Measurements from ENCODE around the gene RBFOX1.

RBFOX1 gene

DNA sequence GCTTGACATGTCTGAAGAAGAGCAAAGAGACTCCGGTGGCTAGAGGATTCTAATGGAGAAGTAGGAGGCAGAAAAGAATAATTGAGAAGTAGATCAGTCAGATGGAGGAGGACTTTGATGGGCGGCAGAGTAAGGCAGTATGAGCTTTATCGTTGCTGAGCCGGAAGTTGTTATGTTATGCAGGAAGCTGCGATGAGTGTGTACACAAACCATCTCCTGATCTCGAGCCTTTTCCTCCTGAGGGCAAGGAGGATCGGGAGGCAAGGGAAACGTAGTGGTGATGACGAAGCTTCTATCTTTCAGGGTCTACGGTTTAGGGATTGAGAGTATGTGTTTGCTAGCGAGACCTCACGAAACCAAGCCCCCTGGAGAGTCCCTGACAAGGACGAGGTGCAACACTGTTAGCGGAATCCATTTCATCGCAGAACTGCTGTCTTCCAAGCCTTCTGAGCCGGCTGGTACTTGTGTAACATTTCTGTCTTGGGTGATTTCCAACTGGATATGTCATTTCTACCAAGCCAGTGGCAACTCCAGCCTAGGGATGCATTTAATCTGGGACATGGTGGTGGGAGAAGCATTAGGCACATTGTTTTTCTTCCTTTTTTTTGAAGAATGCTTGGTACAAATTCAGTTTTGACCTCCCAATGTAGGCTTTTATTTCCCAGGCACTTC, 45.5 kb downstream of the RBFOX1 start:
- Histone ChIP-seq H3K4me3 (no peak overlapping the region), H3K27ac (no peak overlapping the region)
- TF ChIP-seq, protein P1, sequence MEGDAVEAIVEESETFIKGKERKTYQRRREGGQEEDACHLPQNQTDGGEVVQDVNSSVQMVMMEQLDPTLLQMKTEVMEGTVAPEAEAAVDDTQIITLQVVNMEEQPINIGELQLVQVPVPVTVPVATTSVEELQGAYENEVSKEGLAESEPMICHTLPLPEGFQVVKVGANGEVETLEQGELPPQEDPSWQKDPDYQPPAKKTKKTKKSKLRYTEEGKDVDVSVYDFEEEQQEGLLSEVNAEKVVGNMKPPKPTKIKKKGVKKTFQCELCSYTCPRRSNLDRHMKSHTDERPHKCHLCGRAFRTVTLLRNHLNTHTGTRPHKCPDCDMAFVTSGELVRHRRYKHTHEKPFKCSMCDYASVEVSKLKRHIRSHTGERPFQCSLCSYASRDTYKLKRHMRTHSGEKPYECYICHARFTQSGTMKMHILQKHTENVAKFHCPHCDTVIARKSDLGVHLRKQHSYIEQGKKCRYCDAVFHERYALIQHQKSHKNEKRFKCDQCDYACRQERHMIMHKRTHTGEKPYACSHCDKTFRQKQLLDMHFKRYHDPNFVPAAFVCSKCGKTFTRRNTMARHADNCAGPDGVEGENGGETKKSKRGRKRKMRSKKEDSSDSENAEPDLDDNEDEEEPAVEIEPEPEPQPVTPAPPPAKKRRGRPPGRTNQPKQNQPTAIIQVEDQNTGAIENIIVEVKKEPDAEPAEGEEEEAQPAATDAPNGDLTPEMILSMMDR (IDR thresholded peaks at IDR 0.05) = no peak
- DNase-seq (ENCODE audit: low spot score) = no peak

DNA sequence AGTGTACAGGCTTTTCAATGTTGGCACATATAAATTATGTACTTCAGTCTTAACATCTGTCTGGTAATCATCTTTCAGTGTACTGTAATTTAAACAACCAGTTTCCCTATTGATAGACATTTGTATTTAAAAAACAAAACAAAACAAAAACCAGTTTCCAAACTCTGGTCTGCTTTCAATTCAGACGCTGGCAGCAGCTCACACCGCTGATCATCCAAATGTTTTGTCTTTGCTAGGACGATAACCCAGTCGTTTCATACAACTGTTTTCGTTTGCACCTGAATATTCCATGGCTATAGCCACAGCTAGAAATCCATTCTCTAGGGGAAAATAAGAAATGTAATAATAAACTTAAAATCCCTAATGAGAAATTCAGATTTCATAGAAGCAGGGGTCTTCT, 47.8 kb downstream of the RBFOX1 start:
- no peak overlapping the region for H3K4me3 ChIP-seq
- H3K27ac ChIP-seq = no peak overlapping the region
- DNase-seq (ENCODE audit: low spot score) = no peak
- TF ChIP-seq, protein P1 (IDR thresholded peaks at IDR 0.05) = no peak

DNA sequence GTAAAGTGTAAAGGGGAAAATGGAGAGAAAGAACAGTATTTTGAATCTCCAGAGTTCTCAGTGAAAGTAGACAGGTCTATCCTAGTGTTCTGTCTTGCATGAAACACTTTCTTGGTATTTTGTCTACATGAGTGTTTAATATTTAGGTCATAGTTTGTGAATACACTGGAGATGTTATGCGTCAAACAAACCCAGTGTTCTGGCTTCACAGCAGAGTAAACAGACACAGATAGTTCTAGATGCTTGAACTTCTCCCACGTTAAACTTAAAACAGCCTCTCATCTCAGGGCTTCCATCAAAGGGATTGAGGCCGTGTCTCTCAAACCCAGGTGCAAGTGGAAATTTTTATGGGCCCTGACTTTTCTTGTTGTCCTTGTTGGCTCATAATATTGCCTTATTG, 48.3 kb downstream of the RBFOX1 start:
- H3K4me3 ChIP-seq = no peak overlapping the region
- DNase-seq (ENCODE audit: low spot score) = no peak
- TF ChIP-seq, protein P1 (IDR thresholded peaks at IDR 0.05) = no peak
- no peak overlapping the region for H3K27ac ChIP-seq

DNA sequence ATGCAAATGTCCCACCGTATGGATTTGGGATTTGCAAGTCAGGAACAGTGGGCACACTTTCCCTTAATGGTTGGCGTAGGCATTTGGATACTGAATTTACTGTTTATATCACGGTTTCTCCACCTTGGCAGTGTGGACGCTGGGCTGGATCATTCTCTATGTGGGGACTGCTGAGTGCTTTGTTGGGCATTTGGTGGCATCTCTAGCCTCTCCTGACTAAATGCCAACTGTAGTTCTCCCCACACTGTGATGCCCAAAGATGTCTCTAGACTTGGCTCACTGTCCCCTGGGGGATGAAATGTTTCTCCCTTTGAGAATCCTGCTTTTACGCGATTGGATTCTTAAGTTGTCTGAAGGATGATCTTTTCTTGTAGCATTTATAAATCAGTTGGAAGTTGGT, 49.0 kb downstream of the RBFOX1 start:
- TF ChIP-seq, protein P1 (IDR thresholded peaks at IDR 0.05) = no peak
- Histone ChIP-seq H3K27ac (no peak overlapping the region), H3K4me3 (no peak overlapping the region)
- no peak for DNase-seq (ENCODE audit: low spot score)

DNA sequence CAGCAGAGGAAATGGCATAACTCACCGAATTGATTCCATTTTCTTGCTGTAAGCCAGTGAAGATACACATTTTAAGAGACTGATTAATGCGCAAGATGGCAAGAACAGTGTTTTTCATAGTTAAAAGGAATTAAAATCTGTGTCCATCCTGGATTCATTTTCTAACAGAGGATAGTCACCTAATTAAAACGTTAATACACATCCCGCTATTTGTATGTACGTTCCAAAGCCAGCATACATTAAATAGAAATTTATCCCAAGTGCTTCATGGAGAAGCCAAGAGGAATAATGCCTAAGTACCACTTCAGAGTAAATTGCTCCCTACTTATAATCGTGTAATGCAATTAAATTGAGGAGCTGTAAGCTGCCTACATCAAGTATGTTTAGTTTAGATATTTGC, 49.9 kb downstream of the RBFOX1 start:
- TF ChIP-seq, protein P1 (IDR thresholded peaks at IDR 0.05) = no peak
- H3K27ac ChIP-seq = no peak overlapping the region
- no peak for DNase-seq (ENCODE audit: low spot score)
- no peak overlapping the region for H3K4me3 ChIP-seq

DNA sequence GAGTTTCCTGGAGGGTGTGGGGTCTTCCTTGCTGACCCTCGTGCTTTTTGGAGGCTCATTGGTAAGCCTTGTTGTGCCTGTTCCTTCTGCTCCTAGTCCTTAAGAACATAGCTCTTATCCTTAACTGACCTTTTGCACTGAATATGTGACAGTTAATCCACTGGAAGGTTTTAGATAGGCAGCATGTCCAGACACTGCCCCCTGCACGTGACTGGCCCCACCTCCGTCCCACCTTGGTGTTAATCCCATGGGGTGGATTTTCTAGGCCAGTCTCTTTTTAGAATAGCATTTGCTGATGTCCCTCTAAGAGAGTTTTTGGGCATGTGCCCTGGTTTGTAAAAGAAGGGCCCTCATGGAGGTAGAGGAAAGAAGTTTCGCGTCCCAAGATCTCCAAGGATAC, 58.3 kb downstream of the RBFOX1 start:
- no peak for DNase-seq (ENCODE audit: low spot score)
- Histone ChIP-seq H3K4me3 (no peak overlapping the region), H3K27ac (no peak overlapping the region)
- TF ChIP-seq, protein P1 (IDR thresholded peaks at IDR 0.05) = no peak

DNA sequence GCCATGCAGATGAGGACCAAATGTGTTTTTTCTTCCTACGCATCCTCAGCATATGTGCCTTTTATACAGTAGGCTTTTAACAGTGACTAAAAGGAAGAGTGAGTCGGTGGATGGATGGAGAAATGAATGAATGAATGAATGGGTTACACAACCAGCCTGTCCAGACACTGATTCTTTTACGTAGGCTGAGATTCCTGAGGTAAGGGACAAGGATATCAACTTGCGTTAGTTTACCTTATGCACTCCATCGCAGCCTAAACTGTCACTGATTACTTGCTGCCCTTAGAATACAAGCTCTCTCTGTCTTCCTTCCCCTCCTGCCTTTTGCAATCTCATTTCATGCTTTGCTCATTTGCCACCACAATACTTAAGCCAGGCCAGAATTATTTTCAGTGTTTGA, 59.0 kb downstream of the RBFOX1 start:
- TF ChIP-seq, protein P1 (IDR thresholded peaks at IDR 0.05) = no peak
- Histone ChIP-seq H3K27ac (no peak overlapping the region), H3K4me3 (no peak overlapping the region)
- no peak for DNase-seq (ENCODE audit: low spot score)
